ENCODE measurements around the gene FAM120AOS. TPM values are rescaled to one million over a fixed set of nuclear protein-coding genes. Genes with fewer than 3 reads are reported as not detected.

The FAM120AOS gene
- total and polyA plus RNA-seq, 7 experiments from 2014 or later = 36.7 to 62.1 (median 47.2) TPM

GRCh38 chr9:93415176-93415690 is 38.1 kb downstream of the FAM120AOS start:
- Histone ChIP-seq H3K4me3 (ENCODE audit: low read length) (no peak overlapping the region), H3K36me3 (ENCODE audit: control insufficient read depth in 2 of 3, insufficient read depth in 3 of 3, low read length in 3 of 3) (no peaks in the 10 kb centered on the region), H3K27me3 (ENCODE audit: control insufficient read depth in 2 of 2, insufficient read depth in 2 of 2, low read length in 2 of 2) (no peaks in the 10 kb centered on the region), H3K27ac (ENCODE audit: low read depth, low read length) (no peak overlapping the region), H3K4me1 (ENCODE audit: control insufficient read depth in 2 of 2, insufficient read depth in 2 of 2, low read length in 2 of 2) (no peaks in the 10 kb centered on the region), H3K9me3 (ENCODE audit: control insufficient read depth in 2 of 3, low read length in 3 of 3) (peaks cover 0 to 20% (median 0%) of the 10 kb centered on the region in 3 experiments)
- ChIA-PET CTCF (no interaction called here), POLR2A (no interaction called here)
- ATAC-seq (no peak), DNase-seq (no peak)
- intact Hi-C loops (cut with micrococcal nuclease) = no loop called here
- Mint-ChIP-seq H3K9me3 (peaks cover 0 to 25% (median 17%) of the 10 kb centered on the region in 11 donors), H3K36me3 (peaks cover 0 to 8% (median 7%) of the 10 kb centered on the region in 5 donors), H3K4me1 (peaks cover 0 to 1% (median 0%) of the 10 kb centered on the region in 7 donors), H3K4me3 (no peak overlapping the region), H3K27ac (no peak overlapping the region), H3K27me3 (peaks cover 14 to 42% (median 38%) of the 10 kb centered on the region in 5 donors)

DNA sequence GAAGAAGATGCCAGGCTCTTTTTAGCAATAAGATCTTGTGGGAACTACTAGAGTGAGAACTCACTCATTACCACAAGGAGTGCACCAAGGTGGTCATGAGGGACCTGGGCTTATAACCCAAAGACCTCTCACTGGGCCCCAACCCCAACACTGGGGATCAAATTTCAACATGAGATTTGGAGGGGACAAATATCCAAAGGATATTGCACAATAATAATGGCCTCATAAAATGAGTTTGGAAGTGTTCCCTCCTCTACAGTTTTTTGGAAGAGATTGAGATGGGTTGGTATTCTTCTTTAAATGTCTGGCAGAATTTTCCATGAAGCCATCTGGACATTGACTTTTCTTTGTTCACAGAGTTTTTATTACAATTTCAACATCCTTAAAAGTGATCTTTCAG is 39.9 kb downstream of the FAM120AOS start:
- Histone ChIP-seq H3K9me3 (ENCODE audit: control insufficient read depth in 2 of 3, low read length in 3 of 3) (peaks cover 0 to 8% (median 0%) of the 10 kb centered on the region in 3 experiments), H3K27me3 (ENCODE audit: control insufficient read depth in 2 of 2, insufficient read depth in 2 of 2, low read length in 2 of 2) (no peaks in the 10 kb centered on the region), H3K4me3 (ENCODE audit: low read length) (no peak overlapping the region), H3K4me1 (ENCODE audit: control insufficient read depth in 2 of 2, insufficient read depth in 2 of 2, low read length in 2 of 2) (no peaks in the 10 kb centered on the region), H3K36me3 (ENCODE audit: control insufficient read depth in 2 of 3, insufficient read depth in 3 of 3, low read length in 3 of 3) (no peaks in the 10 kb centered on the region), H3K27ac (ENCODE audit: low read depth, low read length) (no peak overlapping the region)
- peaks cover 0 to 4% (median 0%) of the 10 kb centered on the region in 5 donors for H3K36me3 Mint-ChIP-seq
- DNase-seq = no peak
- POLR2A ChIA-PET = no interaction called here
- intact Hi-C loops (cut with micrococcal nuclease) = no loop called here
- H3K4me3 Mint-ChIP-seq = no peak overlapping the region
- ATAC-seq = no peak
- H3K27ac Mint-ChIP-seq = no peak overlapping the region
- peaks cover 0 to 1% (median 0%) of the 10 kb centered on the region in 7 donors for H3K4me1 Mint-ChIP-seq
- H3K27me3 Mint-ChIP-seq = peaks cover 6 to 51% (median 48%) of the 10 kb centered on the region in 5 donors
- peaks cover 0 to 11% (median 8%) of the 10 kb centered on the region in 11 donors for H3K9me3 Mint-ChIP-seq
- CTCF ChIA-PET = no interaction called here

DNA sequence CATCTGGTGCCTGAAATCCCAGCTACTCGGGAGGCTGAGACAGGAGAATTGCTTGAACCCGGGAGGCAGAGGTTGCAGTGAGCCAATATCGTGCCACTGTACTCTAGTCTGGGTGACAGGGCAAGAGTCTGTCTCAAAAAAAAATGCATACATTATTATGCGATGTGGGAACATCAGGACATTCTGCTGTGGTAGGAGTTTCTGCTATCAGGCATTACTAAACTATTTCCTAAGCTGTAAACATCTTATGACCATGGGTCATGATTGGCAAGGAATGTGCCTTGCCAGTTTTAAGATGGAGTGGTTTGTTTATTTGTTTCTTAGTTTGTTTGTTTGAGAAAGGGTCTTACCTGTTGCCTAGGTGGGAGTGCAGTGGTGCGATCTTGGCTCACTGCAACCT is 47.0 kb downstream of the FAM120AOS start:
- Histone ChIP-seq H3K27me3 (ENCODE audit: control insufficient read depth in 2 of 2, insufficient read depth in 2 of 2, low read length in 2 of 2) (no peaks in the 10 kb centered on the region), H3K4me1 (ENCODE audit: control insufficient read depth in 2 of 2, insufficient read depth in 2 of 2, low read length in 2 of 2) (no peaks in the 10 kb centered on the region), H3K27ac (ENCODE audit: low read depth, low read length) (no peak overlapping the region), H3K36me3 (ENCODE audit: control insufficient read depth in 2 of 3, insufficient read depth in 3 of 3, low read length in 3 of 3) (no peaks in the 10 kb centered on the region), H3K9me3 (ENCODE audit: control insufficient read depth in 2 of 3, low read length in 3 of 3) (no peaks in the 10 kb centered on the region), H3K4me3 (ENCODE audit: low read length) (no peak overlapping the region)
- H3K36me3 Mint-ChIP-seq = no peaks in the 10 kb centered on the region
- no peak overlapping the region for H3K27ac Mint-ChIP-seq
- intact Hi-C loops (cut with micrococcal nuclease) = no loop called here
- ATAC-seq (no peak), DNase-seq (no peak)
- H3K4me3 Mint-ChIP-seq = no peak overlapping the region
- H3K9me3 Mint-ChIP-seq = peaks cover 0 to 2% (median 0%) of the 10 kb centered on the region in 11 donors
- peaks cover 0 to 2% (median 0%) of the 10 kb centered on the region in 7 donors for H3K4me1 Mint-ChIP-seq
- H3K27me3 Mint-ChIP-seq = peaks cover 0 to 34% (median 26%) of the 10 kb centered on the region in 5 donors
- POLR2A ChIA-PET = no interaction called here
- CTCF ChIA-PET = interaction anchor here (0.7 kb wide), 1 partner anchor 129 kb away, joined by 3 read pairs; no protein-coding TSS in a partner anchor

DNA sequence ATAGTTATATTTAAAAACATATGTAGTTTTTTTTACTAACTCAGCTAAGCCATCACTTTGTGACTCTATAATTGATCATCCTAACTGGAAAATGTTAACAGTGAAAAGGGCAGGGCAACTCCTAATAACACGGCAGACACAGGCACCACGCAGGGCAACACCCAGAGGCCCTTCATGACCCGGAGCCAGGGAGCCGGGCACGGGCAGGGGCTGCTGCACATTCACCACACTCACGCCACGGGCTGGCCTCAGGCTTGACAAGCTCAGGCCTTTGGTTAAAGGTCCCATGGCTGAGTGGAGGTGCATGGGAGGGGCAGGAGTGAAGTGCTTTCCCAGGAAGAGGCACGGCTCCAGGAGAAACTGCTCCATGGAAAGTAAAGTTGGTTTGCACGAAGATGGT is 54.9 kb downstream of the FAM120AOS start:
- ChIA-PET POLR2A (no interaction called here), CTCF (no interaction called here)
- H3K4me1 Mint-ChIP-seq = peaks cover 0 to 2% (median 0%) of the 10 kb centered on the region in 7 donors
- ATAC-seq = no peak
- Histone ChIP-seq H3K4me3 (ENCODE audit: low read length) (no peak overlapping the region), H3K4me1 (ENCODE audit: control insufficient read depth in 2 of 2, insufficient read depth in 2 of 2, low read length in 2 of 2) (no peaks in the 10 kb centered on the region), H3K27me3 (ENCODE audit: control insufficient read depth in 2 of 2, insufficient read depth in 2 of 2, low read length in 2 of 2) (no peaks in the 10 kb centered on the region), H3K36me3 (ENCODE audit: control insufficient read depth in 2 of 3, insufficient read depth in 3 of 3, low read length in 3 of 3) (no peaks in the 10 kb centered on the region), H3K27ac (ENCODE audit: low read depth, low read length) (no peak overlapping the region), H3K9me3 (ENCODE audit: control insufficient read depth in 2 of 3, low read length in 3 of 3) (no peaks in the 10 kb centered on the region)
- no peaks in the 10 kb centered on the region for H3K9me3 Mint-ChIP-seq
- no peak for DNase-seq
- intact Hi-C loops (cut with micrococcal nuclease) = no loop called here
- H3K36me3 Mint-ChIP-seq = no peaks in the 10 kb centered on the region
- no peak overlapping the region for H3K4me3 Mint-ChIP-seq
- peaks cover 0 to 16% (median 10%) of the 10 kb centered on the region in 5 donors for H3K27me3 Mint-ChIP-seq
- peak overlapping the region in 1 of 9 donors; percentile 10 for H3K27ac Mint-ChIP-seq

GRCh38 chr9:93397661-93398373 is 55.6 kb downstream of the FAM120AOS start:
- Mint-ChIP-seq H3K4me1 (no peaks in the 10 kb centered on the region), H3K9me3 (no peaks in the 10 kb centered on the region), H3K4me3 (no peak overlapping the region), H3K27ac (no peak overlapping the region), H3K27me3 (peaks cover 0 to 16% (median 10%) of the 10 kb centered on the region in 5 donors), H3K36me3 (no peaks in the 10 kb centered on the region)
- no peak overlapping the region for H3K4me3 ChIP-seq (ENCODE audit: low read length)
- H3K36me3 ChIP-seq (ENCODE audit: control insufficient read depth in 2 of 3, insufficient read depth in 3 of 3, low read length in 3 of 3) = no peaks in the 10 kb centered on the region
- DNase-seq (no peak), ATAC-seq (no peak)
- ChIA-PET POLR2A (no interaction called here), CTCF (no interaction called here)
- H3K9me3 ChIP-seq (ENCODE audit: control insufficient read depth in 2 of 3, low read length in 3 of 3) = no peaks in the 10 kb centered on the region
- no peaks in the 10 kb centered on the region for H3K4me1 ChIP-seq (ENCODE audit: control insufficient read depth in 2 of 2, insufficient read depth in 2 of 2, low read length in 2 of 2)
- intact Hi-C loops (cut with micrococcal nuclease) = no loop called here
- H3K27ac ChIP-seq (ENCODE audit: low read depth, low read length) = no peak overlapping the region
- H3K27me3 ChIP-seq (ENCODE audit: control insufficient read depth in 2 of 2, insufficient read depth in 2 of 2, low read length in 2 of 2) = no peaks in the 10 kb centered on the region

Other genes starting within 250 kb of the FAM120AOS start
- 100 to 1,000 TPM in 1 of 5 experiments, 10 to 100 TPM in 4; 62.8 to 136 (median 81.2) TPM for gene FAM120A, start 1.9 kb downstream of the FAM120AOS start, total RNA-seq
- gene FAM120A, start 1.9 kb downstream of the FAM120AOS start, polyA plus RNA-seq = 1 to 10 TPM; 9.0 to 9.5 TPM
- 10 to 100 TPM; 23.2 to 39.3 (median 29.6) TPM for gene PHF2, start 123.0 kb upstream of the FAM120AOS start, total RNA-seq
- 1 to 10 TPM; 1.0 to 3.5 TPM for gene PHF2, start 123.0 kb upstream of the FAM120AOS start, polyA plus RNA-seq

Measured in naive thymus-derived CD4-positive, alpha-beta T cell (primary cell).